Kidney tubule cell (primary cell): Measurements from ENCODE around the gene CD248.
"Not testable (repeated sequence)": the region's sequence is repeated elsewhere in the genome, so short reads cannot be mapped to it uniquely, and the experiment has no call there.

Experiments
- DNase-seq: peaks from one replicate; pipeline ENCODE4 v3.0.0-alpha.2; 2018; ENCODE audit warnings: low spot score

Gene CD248

GRCh38 chr11:66289548-66290329, 27.1 kb downstream of the CD248 start:
- no peak for DNase-seq

- peak; percentile 100 for DNase-seq
Observed at GRCh38 chr11:66288671-66289547, 27.9 kb downstream of the CD248 start, which contains the start of gene YIF1A. TSS of gene YIF1A (minus strand) at chr11:66289143. CDS start at chr11:66288985, 158 bp downstream.

GRCh38 chr11:66287889-66288670, 28.8 kb downstream of the CD248 start:
- DNase-seq = no peak

- no peak for DNase-seq
Observed at GRCh38 chr11:66287211-66287888, 29.5 kb downstream of the CD248 start.

GRCh38 chr11:66286699-66287098, 30.1 kb downstream of the CD248 start:
- no peak for DNase-seq

GRCh38 chr11:66285250-66285947, 31.4 kb downstream of the CD248 start:
- no peak for DNase-seq

- DNase-seq = no peak
Observed at GRCh38 chr11:66284526-66285078, 32.2 kb downstream of the CD248 start.

GRCh38 chr11:66283461-66284105, 33.3 kb downstream of the CD248 start:
- DNase-seq = no peak

- peak; percentile 96 for DNase-seq
Observed at GRCh38 chr11:66282468-66283455, 34.1 kb downstream of the CD248 start.

- DNase-seq = no peak
Observed at GRCh38 chr11:66281776-66282467, 34.9 kb downstream of the CD248 start.

GRCh38 chr11:66281001-66281400, 35.8 kb downstream of the CD248 start:
- DNase-seq = no peak

GRCh38 chr11:66280428-66280827, 36.4 kb downstream of the CD248 start:
- no peak for DNase-seq

- no peak for DNase-seq
Observed at GRCh38 chr11:66279092-66279734, 37.6 kb downstream of the CD248 start.

GRCh38 chr11:66278363-66279091, 38.3 kb downstream of the CD248 start:
- peak; percentile 23 for DNase-seq

GRCh38 chr11:66277471-66278362, 39.1 kb downstream of the CD248 start, which contains the start of gene CNIH2:
TSS of gene CNIH2 (plus strand) at chr11:66278175. CDS start at chr11:66278457, 282 bp downstream.
- DNase-seq = peak; percentile 20

- DNase-seq = not testable (repeated sequence)
Observed at GRCh38 chr11:66277064-66277463, 39.8 kb downstream of the CD248 start.
